Globus pallidus (tissue), 1 donor: Measurements from ENCODE around the gene FGF19.

Experiments used
- DNase-seq: peaks from one replicate; pipeline ENCODE4 v3.0.0-alpha.2; 2015; ENCODE audit warnings: low spot score

Gene FGF19

GRCh38 chr11:69703768-69704507 lies at the start of gene FGF19:
Gene FGF19, minus strand, starts transcription at chr11:69704022. Its CDS starts 146 bp downstream, at chr11:69703876.
- DNase-seq = no peak

GRCh38 chr11:69752890-69753289 lies 49.1 kb upstream of the FGF19 start:
- DNase-seq = no peak

GRCh38 chr11:69750875-69751597 lies 47.2 kb upstream of the FGF19 start:
- no peak for DNase-seq

- no peak for DNase-seq
These were observed 46.5 kb upstream of the FGF19 start for GRCh38 chr11:69750108-69750850.

- DNase-seq = no peak
These were observed 44.8 kb upstream of the FGF19 start for GRCh38 chr11:69748637-69749036.

GRCh38 chr11:69746752-69747742 lies 43.2 kb upstream of the FGF19 start:
- no peak for DNase-seq

- DNase-seq = no peak
These were observed 42.3 kb upstream of the FGF19 start for GRCh38 chr11:69746140-69746539.

GRCh38 chr11:69745201-69745600 lies 41.4 kb upstream of the FGF19 start:
- no peak for DNase-seq

- DNase-seq = no peak
These were observed 40.6 kb upstream of the FGF19 start for GRCh38 chr11:69744435-69744834.

- no peak for DNase-seq
These were observed 31.0 kb upstream of the FGF19 start for GRCh38 chr11:69734841-69735240.

- no peak for DNase-seq
These were observed 30.5 kb upstream of the FGF19 start for GRCh38 chr11:69734367-69734766.

GRCh38 chr11:69732910-69733309 lies 29.1 kb upstream of the FGF19 start:
- DNase-seq = no peak

- no peak for DNase-seq
These were observed 27.3 kb upstream of the FGF19 start for GRCh38 chr11:69731110-69731509.

- no peak for DNase-seq
These were observed 26.7 kb upstream of the FGF19 start for GRCh38 chr11:69730500-69730899.

GRCh38 chr11:69729252-69729651 lies 25.4 kb upstream of the FGF19 start:
- DNase-seq = no peak

- no peak for DNase-seq
These were observed 23.4 kb upstream of the FGF19 start for GRCh38 chr11:69727266-69727665.

GRCh38 chr11:69726481-69726880 lies 22.7 kb upstream of the FGF19 start:
- no peak for DNase-seq

GRCh38 chr11:69726019-69726418 lies 22.2 kb upstream of the FGF19 start:
- DNase-seq = no peak

- DNase-seq = no peak
These were observed 17.9 kb upstream of the FGF19 start for GRCh38 chr11:69721745-69722144.

- DNase-seq = no peak
These were observed 17.3 kb upstream of the FGF19 start for GRCh38 chr11:69721106-69721505.

GRCh38 chr11:69718912-69719311 lies 15.1 kb upstream of the FGF19 start:
- no peak for DNase-seq

- DNase-seq = no peak
These were observed 14.3 kb upstream of the FGF19 start for GRCh38 chr11:69718147-69718546.
